H9 (cell line): ENCODE results near the gene STK10. TPM values are rescaled to one million over a fixed set of nuclear protein-coding genes. Genes with fewer than 3 reads are reported as not detected.

ENCODE experiments used
- DNase-seq: peaks from one replicate; pipeline ENCODE4 v3.0.0-alpha.2; 2017
- H2AFZ ChIP-seq: one replicate; pipeline ENCODE4 v1.6.1; 2013; ENCODE audit warnings: mild to moderate bottlenecking, low read length, control low read depth, moderate library complexity
- H2AK5ac ChIP-seq: 2 replicates; pipeline ENCODE4 v1.6.1; 2013; ENCODE audit warnings: low read length, control low read depth, mixed read lengths; ENCODE audit not compliant: insufficient read length
- H2BK120ac ChIP-seq: one replicate; pipeline ENCODE4 v1.6.1; 2013; ENCODE audit warnings: low read depth, mild to moderate bottlenecking, low read length, control low read depth, inconsistent platforms; ENCODE audit not compliant: poor library complexity, severe bottlenecking
- H2BK12ac ChIP-seq: 2 replicates; pipeline ENCODE4 v1.6.1; 2013; ENCODE audit warnings: low read length, control low read depth, mixed read lengths, low read depth; ENCODE audit not compliant: insufficient read length
- H2BK15ac ChIP-seq: 2 replicates; pipeline ENCODE4 v1.6.1; 2013; ENCODE audit warnings: low read depth, low read length, control low read depth
- H2BK20ac ChIP-seq: one replicate; pipeline ENCODE4 v1.6.1; 2013; ENCODE audit warnings: low read depth, mild to moderate bottlenecking, low read length, control low read depth, inconsistent platforms; ENCODE audit not compliant: poor library complexity, severe bottlenecking
- H2BK5ac ChIP-seq: 2 replicates; pipeline ENCODE4 v1.6.1; 2013; ENCODE audit warnings: low read length, control low read depth, mixed read lengths; ENCODE audit not compliant: insufficient read length
- H3K14ac ChIP-seq: 2 replicates; pipeline ENCODE4 v1.6.1; 2013; ENCODE audit warnings: low read length, control low read depth; ENCODE audit not compliant: insufficient read depth
- H3K18ac ChIP-seq: 2 replicates; pipeline ENCODE4 v1.6.1; 2013; ENCODE audit warnings: low read depth, mild to moderate bottlenecking, mixed read lengths, low read length, control low read depth; ENCODE audit not compliant: insufficient read length
- H3K23ac ChIP-seq: 2 replicates; pipeline ENCODE4 v1.6.1; 2013; ENCODE audit warnings: low read length, control low read depth, mixed read lengths, low read depth; ENCODE audit not compliant: insufficient read length
- H3K23me2 ChIP-seq: 2 replicates; pipeline ENCODE4 v1.6.1; 2013; ENCODE audit warnings: low read depth, mild to moderate bottlenecking, mixed read lengths, low read length, control low read depth; ENCODE audit not compliant: insufficient read length, poor library complexity, severe bottlenecking
- H3K27ac ChIP-seq: 2 replicates; pipeline ENCODE4 v1.5.1; 2013; ENCODE audit warnings: low read length, control low read depth, mixed read lengths, low read depth; ENCODE audit not compliant: insufficient read length
- H3K27me3 ChIP-seq: 2 replicates; pipeline ENCODE4 v1.6.1; 2013; ENCODE audit warnings: low read length, control low read depth, inconsistent platforms; ENCODE audit not compliant: insufficient read depth
- H3K4ac ChIP-seq: 2 replicates; pipeline ENCODE4 v1.6.1; 2013; ENCODE audit warnings: low read depth, mild to moderate bottlenecking, control low read depth, inconsistent platforms, low read length, moderate library complexity
- H3K4me1 ChIP-seq: 2 replicates; pipeline ENCODE4 v1.6.1; 2013; ENCODE audit warnings: low read length, control low read depth, inconsistent platforms; ENCODE audit not compliant: insufficient read depth
- H3K4me2 ChIP-seq: 2 replicates; pipeline ENCODE4 v1.6.1; 2013; ENCODE audit warnings: low read length, control low read depth, mixed read lengths; ENCODE audit not compliant: insufficient read length, insufficient read depth
- H3K56ac ChIP-seq: 2 replicates; pipeline ENCODE4 v1.6.1; 2013; ENCODE audit warnings: low read depth, mild to moderate bottlenecking, mixed read lengths, low read length, control low read depth; ENCODE audit not compliant: insufficient read length
- H3K79me1 ChIP-seq: 2 replicates; pipeline ENCODE4 v1.6.1; 2013; ENCODE audit warnings: low read depth, mild to moderate bottlenecking, moderate library complexity, low read length, control low read depth, inconsistent platforms; ENCODE audit not compliant: insufficient read depth, poor library complexity, severe bottlenecking
- H3K79me2 ChIP-seq: 2 replicates; pipeline ENCODE4 v1.6.1; 2013; ENCODE audit warnings: low read length, control low read depth, inconsistent platforms; ENCODE audit not compliant: insufficient read depth
- H3K9ac ChIP-seq: 2 replicates; pipeline ENCODE4 v1.6.1; 2013; ENCODE audit warnings: low read length, control low read depth, mixed read lengths; ENCODE audit not compliant: insufficient read length; ENCODE audit errors: extremely low read depth
- H3K9me3 ChIP-seq: one replicate; pipeline ENCODE4 v1.6.1; 2013; ENCODE audit warnings: low read depth, low read length, inconsistent platforms; ENCODE audit not compliant: control insufficient read depth
- H3T11ph ChIP-seq: one replicate; pipeline ENCODE4 v1.6.1; 2013; ENCODE audit warnings: mild to moderate bottlenecking, low read length, control low read depth, inconsistent platforms
- H4K20me1 ChIP-seq: one replicate; pipeline ENCODE4 v1.6.1; 2013; ENCODE audit not compliant: control insufficient read depth, insufficient read length, insufficient read depth
- H4K5ac ChIP-seq: 2 replicates; pipeline ENCODE4 v1.6.1; 2013; ENCODE audit warnings: low read depth, mild to moderate bottlenecking, mixed read lengths, low read length, control low read depth; ENCODE audit not compliant: insufficient read length
- H4K8ac ChIP-seq: replicated peaks from 2 replicates; pipeline ENCODE4 v1.6.1; 2013; ENCODE audit warnings: low read length, control low read depth, mixed read lengths, low read depth; ENCODE audit not compliant: insufficient read length
- H4K91ac ChIP-seq: 2 replicates; pipeline ENCODE4 v1.6.1; 2013; ENCODE audit warnings: low read depth, mild to moderate bottlenecking, moderate library complexity, mixed read lengths, low read length, control low read depth; ENCODE audit not compliant: insufficient read length
- H3K27ac Mint-ChIP-seq, 3 experiments: 2 replicates in 2 of 3; 3 replicates in 1 of 3; pipeline ENCODE4 v1.8.0; 2020 to 2021; ENCODE audit warnings: mixed read lengths in 3 of 3, mild to moderate bottlenecking in 1 of 3, moderate library complexity in 1 of 3
- H3K27me3 Mint-ChIP-seq: 2 replicates; pipeline ENCODE4 v1.8.0; 2021; ENCODE audit warnings: low read depth, mild to moderate bottlenecking, moderate library complexity, mixed read lengths
- H3K36me3 Mint-ChIP-seq, 3 experiments: 2 replicates in 2 of 3; 3 replicates in 1 of 3; pipeline ENCODE4 v1.8.0; 2020 to 2021; ENCODE audit warnings: low read depth in 3 of 3, mixed read lengths in 3 of 3; ENCODE audit not compliant: insufficient read depth in 1 of 3
- H3K4me1 Mint-ChIP-seq, 2 experiments: 2 replicates each; pipeline ENCODE4 v1.8.0; 2020; ENCODE audit warnings: mixed read lengths in 2 of 2
- H3K4me3 Mint-ChIP-seq, 2 experiments: 2 replicates in 1 of 2; 3 replicates in 1 of 2; pipeline ENCODE4 v1.8.0; 2020 to 2021; ENCODE audit warnings: mild to moderate bottlenecking in 2 of 2, mixed read lengths in 2 of 2, moderate library complexity in 1 of 2
- H3K9me3 Mint-ChIP-seq, 2 experiments: 2 replicates in 1 of 2; 3 replicates in 1 of 2; pipeline ENCODE4 v1.8.0; 2020; ENCODE audit warnings: mild to moderate bottlenecking in 2 of 2, mixed read lengths in 2 of 2, moderate library complexity in 1 of 2
- CTCF ChIP-seq: fragments of 200-600 bp; sonication (generic); conservative IDR thresholded peaks from 3 replicates; pipeline ENCODE4 v1.8.0; 2021; ENCODE audit warnings: antibody characterized with exemption, mild to moderate bottlenecking
- WGBS: extraction: QIAGEN DNeasy Blood & Tissue Kit; methylation state at CpG from one replicate; pipeline ENCODE4 v1.1.7; 2013; ENCODE audit warnings: missing lambda C conversion rate, low lambda C conversion rate, mixed read lengths; ENCODE audit not compliant: insufficient read length; ENCODE audit errors: extremely low coverage; 5-methylcytosine and 5-hydroxymethylcytosine counted together
- total RNA-seq: library from RNA; stranded (reverse); gene quantifications from 2 replicates; pipeline ENCODE4 v1.2.1, GENCODE V29; 2021

Gene STK10
- total RNA-seq, 1 experiment from 2014 or later: 14.6 TPM

- H4K20me1 ChIP-seq: no peaks in the 10 kb centered on the region
- H2AFZ ChIP-seq: no peak overlapping the region
- no peaks in the 10 kb centered on the region for H3K23me2 ChIP-seq
- H2AK5ac ChIP-seq: no peak overlapping the region
- no peak overlapping the region for H2BK20ac ChIP-seq
- no peaks in the 10 kb centered on the region for H3K4me1 ChIP-seq
- Mint-ChIP-seq H3K27me3 (no peaks in the 10 kb centered on the region), H3K4me3 (no peak overlapping the region; a peak in 1 of 5 replicates), H3K36me3 (peaks cover under 1 to 3% (median 2%) of the 10 kb centered on the region in 3 experiments; a peak in 5 of 7 replicates), H3K27ac (peak overlapping the region in 1 of 3 experiments; percentile 70; a peak in 1 of 7 replicates), H3K4me1 (peaks cover 27 to 35% of the 10 kb centered on the region in 2 experiments), H3K9me3 (no peaks in the 10 kb centered on the region)
- H3K79me2 ChIP-seq: no peaks in the 10 kb centered on the region
- H3K14ac ChIP-seq: no peak overlapping the region
- no peak overlapping the region for H3T11ph ChIP-seq
- no peak overlapping the region for H4K8ac ChIP-seq
- TF ChIP-seq CTCF: no peak
- H3K4ac ChIP-seq: no peak overlapping the region
- no peak overlapping the region for H2BK120ac ChIP-seq
- no peak overlapping the region for H3K23ac ChIP-seq
- no peaks in the 10 kb centered on the region for H3K27me3 ChIP-seq
- no peak overlapping the region for H2BK5ac ChIP-seq
- no peak overlapping the region for H3K27ac ChIP-seq
- no peak overlapping the region for H4K5ac ChIP-seq
- WGBS: no CpG with 5 or more reads among the region's 8 CpGs
- no peak overlapping the region for H3K4me2 ChIP-seq
- no peak overlapping the region for H2BK15ac ChIP-seq
- DNase-seq: no peak
- no peaks in the 10 kb centered on the region for H3K9me3 ChIP-seq
- H3K79me1 ChIP-seq: no peaks in the 10 kb centered on the region
- H2BK12ac ChIP-seq: no peak overlapping the region
- H3K9ac ChIP-seq: no peak overlapping the region
- H4K91ac ChIP-seq: no peak overlapping the region
- no peak overlapping the region for H3K56ac ChIP-seq
- H3K18ac ChIP-seq: no peak overlapping the region
Observed at GRCh38 chr5:172109749-172110148, 78.3 kb downstream of the STK10 start.
